Stimulated activated naive CD8-positive, alpha-beta T cell treated with anti-CD3 and anti-CD28 coated beads, Interleukin-15, amount 100 ng/mL, for 72 hours (primary cell): ENCODE data around the gene PHGDH.

Experiments used
- ATAC-seq: fragments of 150-1000 bp; cut with Tn5 transposase; 2 replicates; pipeline ENCODE4 v1.10.0; 2021; ENCODE audit warnings: mild to moderate bottlenecking, moderate library complexity
- DNase-seq, 2 donors: peaks; one replicate each; pipeline ENCODE4 v3.0.0; 2021 to 2022
- H3K27ac Mint-ChIP-seq, 2 donors: one replicate each; pipeline ENCODE4 v1.8.0; 2022; ENCODE audit warnings: mild to moderate bottlenecking in 2 of 2, mixed read lengths in 2 of 2, moderate library complexity in 2 of 2
- H3K27me3 Mint-ChIP-seq: one replicate; pipeline ENCODE4 v1.8.0; 2022; ENCODE audit warnings: mixed read lengths
- H3K4me1 Mint-ChIP-seq: one replicate; pipeline ENCODE4 v1.8.0; 2022; ENCODE audit warnings: mild to moderate bottlenecking, mixed read lengths
- H3K4me3 Mint-ChIP-seq, 2 donors: one replicate each; pipeline ENCODE4 v1.8.0; 2022; ENCODE audit warnings: mild to moderate bottlenecking in 2 of 2, mixed read lengths in 2 of 2, moderate library complexity in 1 of 2
- H3K9me3 Mint-ChIP-seq, 2 donors: one replicate each; pipeline ENCODE4 v1.8.0; 2022; ENCODE audit warnings: mixed read lengths in 2 of 2

Gene PHGDH

DNA sequence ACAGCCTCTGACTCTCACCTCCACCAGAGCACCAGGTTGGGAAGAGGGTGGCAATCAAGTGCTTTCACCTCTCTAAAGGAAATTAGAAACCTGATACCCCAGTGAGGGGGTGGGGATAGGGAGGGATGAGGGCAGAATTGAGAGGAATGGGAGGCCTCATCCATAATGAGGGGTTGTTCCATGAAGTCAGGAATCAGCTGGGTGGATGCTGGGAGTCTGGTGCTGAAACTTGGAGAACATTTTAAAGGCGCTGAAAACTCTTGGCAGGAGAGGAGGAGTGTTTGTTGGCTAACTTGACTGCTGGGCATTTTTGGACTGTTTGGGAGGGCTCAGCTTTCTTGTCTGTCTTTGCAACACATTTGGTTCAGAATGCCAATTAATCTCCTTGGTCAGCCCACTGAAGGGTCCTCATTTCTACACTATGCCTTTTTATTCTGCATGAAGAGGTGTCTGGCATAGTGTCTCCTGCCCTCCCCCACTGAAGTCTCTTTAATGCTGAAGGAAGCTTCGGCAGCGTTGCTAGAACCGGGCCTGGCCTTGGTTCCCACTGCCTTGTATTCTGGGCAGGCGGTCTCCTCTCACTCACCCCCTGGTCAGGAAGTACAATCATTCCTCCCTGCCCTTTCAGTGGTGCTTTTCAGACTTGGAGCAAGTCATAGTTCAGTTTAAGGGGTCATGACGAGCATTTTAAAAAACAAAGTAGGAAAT is 2.2 kb downstream of the PHGDH start:
- Mint-ChIP-seq H3K4me1 (peaks cover 54% of the 10 kb centered on the region), H3K27ac (peak overlapping the region; percentile 100), H3K27me3 (peaks cover 9% of the 10 kb centered on the region), H3K9me3 (no peaks in the 10 kb centered on the region), H3K4me3 (peak overlapping the region; percentile 97 to 99)
- no peak for DNase-seq
- ATAC-seq = no peak

DNA sequence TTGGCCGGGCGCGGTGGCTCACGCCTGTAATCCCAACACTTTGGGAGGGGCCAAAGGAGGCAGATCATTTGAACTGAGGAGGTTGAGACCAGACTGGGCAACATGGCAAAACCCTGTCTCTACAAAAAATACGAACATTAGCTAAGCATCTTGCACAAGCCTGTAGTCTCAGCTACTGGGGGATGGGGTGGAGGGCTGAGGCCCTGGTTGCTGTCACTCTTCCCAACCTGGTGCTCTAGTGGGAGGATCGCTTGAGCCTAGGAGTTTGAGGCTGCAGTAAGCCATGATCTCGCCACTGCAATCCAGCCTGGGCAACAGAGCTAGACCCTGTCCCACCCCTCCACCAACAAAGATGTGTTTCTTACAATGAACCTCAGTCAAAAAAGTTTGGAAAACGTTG is 2.8 kb downstream of the PHGDH start:
- Mint-ChIP-seq H3K27me3 (peaks cover 8% of the 10 kb centered on the region), H3K4me3 (peak overlapping the region; percentile 97 to 99), H3K4me1 (peaks cover 55% of the 10 kb centered on the region), H3K27ac (peak overlapping the region; percentile 100), H3K9me3 (no peaks in the 10 kb centered on the region)
- ATAC-seq (no peak), DNase-seq (no peak)

DNA sequence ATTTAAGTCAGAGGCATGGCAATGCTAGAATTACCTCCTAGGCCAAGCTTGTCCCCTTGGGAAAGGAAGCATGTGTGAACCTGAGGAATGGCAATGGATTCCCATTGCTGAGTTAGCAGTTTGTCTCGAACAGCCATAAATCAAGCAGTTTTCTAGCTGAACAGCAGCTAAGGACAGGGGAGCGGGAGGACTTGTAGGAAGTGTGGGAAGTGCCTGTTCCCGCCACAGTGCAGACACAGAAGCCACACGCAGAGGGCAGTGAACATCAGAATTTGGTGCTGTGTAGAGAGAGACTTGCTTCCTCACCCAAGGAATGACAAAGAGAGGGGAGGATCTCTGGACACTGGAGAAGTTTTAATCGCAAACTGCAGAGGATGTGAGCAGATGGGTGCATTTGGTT is 3.8 kb downstream of the PHGDH start:
- DNase-seq = no peak
- no peak for ATAC-seq
- H3K27ac Mint-ChIP-seq = peak overlapping the region; percentile 74 to 87
- H3K9me3 Mint-ChIP-seq = no peaks in the 10 kb centered on the region
- H3K4me3 Mint-ChIP-seq = peak overlapping the region; percentile 36 to 64
- no peaks in the 10 kb centered on the region for H3K27me3 Mint-ChIP-seq
- H3K4me1 Mint-ChIP-seq = peaks cover 61% of the 10 kb centered on the region

DNA sequence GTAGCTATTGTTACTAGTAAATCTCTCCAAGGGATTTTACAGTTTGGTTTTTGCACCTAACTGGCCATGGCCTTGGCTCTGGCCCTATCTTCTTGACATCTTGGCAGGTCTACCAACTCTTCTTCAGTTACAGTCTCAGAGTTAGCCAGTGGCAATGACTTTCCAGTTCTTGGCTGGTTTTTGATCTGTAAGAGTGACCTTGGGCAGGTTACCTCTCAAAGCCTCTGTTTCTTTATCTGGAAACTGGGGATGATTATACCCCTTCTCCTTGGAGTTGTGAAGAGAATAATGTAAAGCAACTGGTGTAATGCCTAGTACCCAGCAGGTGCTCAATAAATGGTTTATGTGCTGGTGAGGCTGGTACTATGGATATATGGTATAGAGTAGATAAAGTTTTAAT is 6.7 kb downstream of the PHGDH start:
- no peak for ATAC-seq
- no peaks in the 10 kb centered on the region for H3K9me3 Mint-ChIP-seq
- H3K4me1 Mint-ChIP-seq = peaks cover 56% of the 10 kb centered on the region
- no peaks in the 10 kb centered on the region for H3K27me3 Mint-ChIP-seq
- H3K4me3 Mint-ChIP-seq = no peak overlapping the region
- no peak overlapping the region for H3K27ac Mint-ChIP-seq
- no peak for DNase-seq

DNA sequence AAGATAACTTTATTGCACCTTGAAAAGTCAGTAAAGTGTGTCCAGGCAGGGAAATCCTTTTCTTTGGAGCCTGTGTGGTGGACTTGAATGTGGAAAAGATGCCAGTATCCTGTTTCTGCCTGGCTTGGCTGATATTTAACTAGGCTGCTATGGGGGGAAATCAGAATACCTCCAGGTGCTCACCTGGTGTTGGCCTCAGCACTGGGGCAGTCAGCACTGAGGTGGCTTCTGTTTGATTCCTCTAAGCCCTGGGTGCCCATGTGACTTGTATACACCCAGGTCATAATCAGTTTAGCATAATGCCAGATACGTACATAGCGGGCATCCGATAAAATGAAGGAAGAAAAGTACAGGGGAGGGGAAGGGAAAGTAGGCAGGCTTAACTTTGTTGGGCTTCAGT is 7.2 kb downstream of the PHGDH start:
- H3K4me3 Mint-ChIP-seq = no peak overlapping the region
- DNase-seq (no peak), ATAC-seq (no peak)
- H3K27me3 Mint-ChIP-seq = no peaks in the 10 kb centered on the region
- peaks cover 51% of the 10 kb centered on the region for H3K4me1 Mint-ChIP-seq
- H3K27ac Mint-ChIP-seq = no peak overlapping the region
- H3K9me3 Mint-ChIP-seq = no peaks in the 10 kb centered on the region

DNA sequence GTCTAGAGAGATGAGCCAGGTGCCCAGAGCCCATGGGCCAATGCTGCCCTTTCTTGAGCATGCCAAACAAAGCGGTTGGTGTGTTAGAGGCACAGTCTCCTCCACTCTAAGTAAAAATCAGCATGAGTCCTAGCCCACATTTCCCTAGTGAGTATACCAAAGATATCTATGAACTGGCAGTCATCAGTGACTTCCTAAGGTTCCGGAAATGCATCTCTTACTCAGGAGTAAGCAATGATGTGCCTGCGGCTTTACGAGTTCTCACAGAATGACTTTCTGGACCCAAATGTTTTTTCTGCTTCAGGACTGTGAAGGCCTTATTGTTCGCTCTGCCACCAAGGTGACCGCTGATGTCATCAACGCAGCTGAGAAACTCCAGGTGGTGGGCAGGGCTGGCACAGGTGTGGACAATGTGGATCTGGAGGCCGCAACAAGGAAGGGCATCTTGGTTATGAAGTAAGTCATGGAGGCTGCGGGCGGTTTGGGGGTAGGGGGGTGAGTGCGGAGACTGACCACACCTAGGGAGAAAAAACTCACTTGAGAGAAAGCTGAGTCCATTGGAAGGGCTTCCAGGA is 9.2 kb downstream of the PHGDH start:
- DNase-seq = no peak
- Mint-ChIP-seq H3K27me3 (no peaks in the 10 kb centered on the region), H3K4me1 (peaks cover 31% of the 10 kb centered on the region), H3K27ac (no peak overlapping the region), H3K4me3 (no peak overlapping the region), H3K9me3 (no peaks in the 10 kb centered on the region)
- ATAC-seq = no peak

DNA sequence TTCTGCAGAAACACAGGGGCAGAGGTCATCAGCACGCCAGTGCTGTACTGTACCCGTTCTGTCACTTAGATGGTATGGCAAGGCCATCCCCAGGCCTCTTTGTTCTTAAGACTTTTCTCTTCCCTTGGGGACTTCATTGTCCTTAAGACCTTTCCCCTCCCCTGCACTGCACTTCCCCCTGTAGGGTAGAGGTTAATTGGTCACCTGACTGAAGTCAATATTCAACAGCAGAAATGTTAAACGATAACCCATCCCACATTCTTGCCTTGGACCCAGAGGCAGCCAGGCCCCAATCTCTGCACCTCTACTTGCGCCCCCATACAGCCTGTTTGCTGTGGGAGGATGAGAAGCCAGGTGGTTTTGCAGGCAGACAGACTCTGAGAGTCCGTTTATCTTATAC is 10.2 kb downstream of the PHGDH start:
- H3K4me3 Mint-ChIP-seq = no peak overlapping the region
- H3K27me3 Mint-ChIP-seq = no peaks in the 10 kb centered on the region
- no peaks in the 10 kb centered on the region for H3K9me3 Mint-ChIP-seq
- H3K27ac Mint-ChIP-seq = no peak overlapping the region
- peaks cover 24% of the 10 kb centered on the region for H3K4me1 Mint-ChIP-seq
- ATAC-seq = no peak
- no peak for DNase-seq

DNA sequence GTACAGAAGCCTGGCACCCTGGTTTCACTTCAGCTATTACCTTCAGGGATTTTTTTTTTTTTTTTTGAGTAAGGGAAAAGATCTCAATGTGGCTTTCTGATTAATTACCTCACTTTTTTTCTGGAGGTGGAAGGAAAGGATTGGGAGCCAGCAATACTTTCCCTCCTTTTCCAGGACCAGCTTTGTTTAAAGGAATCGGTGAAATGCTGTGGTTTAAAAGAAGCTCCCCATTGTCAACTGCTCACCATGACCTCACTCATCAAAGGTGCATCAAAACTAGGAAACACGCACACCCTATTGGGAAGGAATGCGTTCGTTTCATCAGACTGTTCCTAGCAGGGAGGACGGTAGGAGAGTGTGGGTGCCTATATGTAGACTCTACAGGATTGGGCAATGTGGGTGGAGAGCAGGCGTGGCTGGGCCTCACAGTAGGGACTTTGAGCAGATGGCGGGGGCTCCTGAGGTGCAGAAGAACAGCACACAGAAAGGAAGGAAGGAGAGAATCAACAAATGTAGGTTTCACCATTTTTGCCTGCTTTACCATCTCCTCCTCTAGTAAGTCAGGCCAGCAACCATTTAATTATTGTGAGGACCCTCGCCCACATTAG is 13.0 kb downstream of the PHGDH start:
- H3K4me3 Mint-ChIP-seq = no peak overlapping the region

DNA sequence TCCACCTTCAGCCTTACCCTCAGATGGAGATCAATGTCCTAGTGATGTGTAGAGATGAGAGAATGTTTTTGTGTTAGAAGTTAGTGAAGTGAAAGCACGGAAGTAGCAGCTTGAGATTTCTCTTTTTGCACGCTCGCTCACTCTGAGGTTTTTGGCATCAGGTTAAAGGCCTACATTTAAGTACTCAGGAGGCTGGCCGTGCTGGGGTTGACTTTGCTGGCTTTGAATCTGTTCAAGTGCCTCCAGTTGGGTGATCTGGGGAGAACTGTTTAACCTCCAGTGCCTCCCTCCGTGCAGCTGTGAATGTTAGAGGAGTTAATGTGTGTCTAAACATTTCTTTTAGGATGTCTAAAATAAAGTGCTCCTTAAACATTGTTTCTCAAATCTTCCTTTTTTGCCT is 13.9 kb downstream of the PHGDH start:
- DNase-seq (no peak), ATAC-seq (no peak)
- H3K9me3 Mint-ChIP-seq = no peaks in the 10 kb centered on the region
- H3K4me3 Mint-ChIP-seq = no peak overlapping the region
- no peaks in the 10 kb centered on the region for H3K27me3 Mint-ChIP-seq
- peaks cover under 1% of the 10 kb centered on the region for H3K4me1 Mint-ChIP-seq
- H3K27ac Mint-ChIP-seq = no peak overlapping the region

More for the DNA sequence above, 13.0 kb downstream of the PHGDH start:
- no peaks in the 10 kb centered on the region for H3K27me3 Mint-ChIP-seq
- no peaks in the 10 kb centered on the region for H3K9me3 Mint-ChIP-seq
- DNase-seq (no peak), ATAC-seq (no peak)
- peaks cover 7% of the 10 kb centered on the region for H3K4me1 Mint-ChIP-seq
- H3K27ac Mint-ChIP-seq = no peak overlapping the region

DNA sequence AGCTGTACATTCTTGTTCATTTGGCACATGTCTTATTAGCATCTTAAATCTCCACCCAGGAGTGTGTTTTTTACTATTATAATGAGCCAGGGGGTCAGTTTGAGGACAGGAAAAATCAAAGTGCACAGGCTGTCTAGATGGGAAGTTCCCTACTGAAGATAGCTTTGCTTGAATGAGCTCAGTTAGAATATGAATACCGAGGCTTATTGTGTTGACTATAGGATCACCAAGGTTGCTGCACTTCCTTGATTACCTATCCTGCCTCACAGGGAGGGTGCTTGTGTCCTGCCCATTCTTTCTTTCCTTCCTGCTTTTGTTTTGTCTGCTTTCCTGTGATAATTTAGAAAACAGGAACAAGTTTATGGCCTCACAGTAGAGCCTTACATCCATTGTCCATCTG is 16.3 kb downstream of the PHGDH start:
- Mint-ChIP-seq H3K27ac (no peak overlapping the region), H3K4me1 (no peaks in the 10 kb centered on the region), H3K9me3 (no peaks in the 10 kb centered on the region), H3K27me3 (no peaks in the 10 kb centered on the region), H3K4me3 (no peak overlapping the region)
- ATAC-seq (no peak), DNase-seq (no peak)

DNA sequence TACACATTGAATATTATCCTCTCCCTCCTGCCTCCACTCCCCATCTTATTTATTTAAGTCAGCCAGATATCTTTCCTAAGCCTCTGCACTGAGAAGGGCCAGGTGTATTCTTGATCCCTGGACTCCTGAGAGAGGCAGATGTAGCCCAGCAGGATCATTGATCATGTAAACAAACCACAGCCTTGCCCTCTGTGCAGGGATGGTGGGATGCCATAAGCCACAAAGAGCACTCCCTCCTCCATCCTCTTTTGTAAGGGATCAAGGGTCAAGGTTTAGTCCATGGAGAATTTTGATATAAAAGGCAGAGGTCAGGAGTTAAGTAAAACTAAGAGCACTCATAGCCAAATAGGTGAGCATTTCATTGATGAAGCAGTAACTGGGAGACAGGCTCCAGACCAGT is 17.3 kb downstream of the PHGDH start:
- no peak for DNase-seq
- no peaks in the 10 kb centered on the region for H3K4me1 Mint-ChIP-seq
- no peaks in the 10 kb centered on the region for H3K9me3 Mint-ChIP-seq

DNA sequence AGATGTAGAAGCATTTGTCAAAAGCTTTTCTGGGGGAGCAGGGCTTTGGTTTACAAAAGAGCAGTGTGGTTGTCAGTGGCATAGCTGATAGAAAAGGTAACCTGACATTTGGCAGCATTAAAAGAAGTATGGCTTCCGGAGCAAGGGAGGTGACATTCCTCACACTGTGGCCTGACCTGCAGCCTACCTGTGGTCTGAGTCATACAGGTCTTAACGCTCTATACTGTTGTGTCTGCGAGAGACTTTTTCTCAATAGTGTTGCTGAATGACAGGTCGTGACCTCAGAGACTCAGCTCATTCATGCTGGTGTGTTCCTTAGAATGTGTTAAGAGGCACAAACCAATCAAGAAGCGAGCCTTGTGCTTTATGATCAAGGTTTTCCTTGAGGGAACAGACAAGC is 19.3 kb downstream of the PHGDH start:
- H3K4me3 Mint-ChIP-seq = no peak overlapping the region
- no peak for DNase-seq
- H3K4me1 Mint-ChIP-seq = no peaks in the 10 kb centered on the region
- no peak overlapping the region for H3K27ac Mint-ChIP-seq
- H3K9me3 Mint-ChIP-seq = no peaks in the 10 kb centered on the region
- H3K27me3 Mint-ChIP-seq = no peaks in the 10 kb centered on the region
- ATAC-seq = no peak

More for the DNA sequence above, 17.3 kb downstream of the PHGDH start:
- no peak overlapping the region for H3K4me3 Mint-ChIP-seq
- H3K27ac Mint-ChIP-seq = no peak overlapping the region
- no peak for ATAC-seq
- H3K27me3 Mint-ChIP-seq = no peaks in the 10 kb centered on the region

DNA sequence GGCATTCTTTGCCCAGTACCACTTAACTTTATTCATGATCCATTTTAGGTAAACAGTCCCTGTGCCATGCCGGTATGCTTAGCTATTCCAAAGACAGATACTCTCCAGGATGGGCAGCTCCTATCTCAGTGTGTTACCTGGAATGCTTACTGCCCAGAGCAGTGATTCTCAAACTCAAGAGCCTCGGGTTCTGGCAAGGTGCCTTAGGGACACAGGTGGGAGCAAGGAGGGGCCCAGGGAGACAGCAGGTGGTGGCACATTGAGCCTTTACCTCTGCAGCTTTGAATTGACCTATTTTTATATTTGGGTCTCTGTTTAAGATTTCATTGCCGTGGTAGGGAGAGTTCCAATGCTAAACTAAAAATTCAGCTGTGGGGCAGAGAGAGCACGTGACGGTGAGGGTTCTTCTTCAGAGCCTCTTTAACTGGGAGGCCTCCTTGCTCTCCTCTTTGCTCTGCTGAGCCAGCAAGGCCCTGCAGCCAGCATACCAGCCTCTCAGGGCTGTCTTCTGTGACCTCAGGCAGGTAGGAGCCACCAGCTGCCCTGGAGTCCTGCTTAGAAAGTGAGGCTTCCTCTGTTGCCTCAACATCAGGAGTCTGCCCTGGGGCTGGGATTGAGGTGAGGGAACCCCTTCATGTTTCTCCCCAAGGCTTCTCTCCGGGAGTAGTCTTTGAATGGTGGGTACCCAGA is 20.2 kb downstream of the PHGDH start:
- H3K4me1 Mint-ChIP-seq = no peaks in the 10 kb centered on the region
- H3K4me3 Mint-ChIP-seq = no peak overlapping the region
- no peaks in the 10 kb centered on the region for H3K27me3 Mint-ChIP-seq
- ATAC-seq = no peak
- peak overlapping the region in 1 of 2 donors; percentile 51 for H3K27ac Mint-ChIP-seq
- H3K9me3 Mint-ChIP-seq = no peaks in the 10 kb centered on the region
- no peak for DNase-seq

DNA sequence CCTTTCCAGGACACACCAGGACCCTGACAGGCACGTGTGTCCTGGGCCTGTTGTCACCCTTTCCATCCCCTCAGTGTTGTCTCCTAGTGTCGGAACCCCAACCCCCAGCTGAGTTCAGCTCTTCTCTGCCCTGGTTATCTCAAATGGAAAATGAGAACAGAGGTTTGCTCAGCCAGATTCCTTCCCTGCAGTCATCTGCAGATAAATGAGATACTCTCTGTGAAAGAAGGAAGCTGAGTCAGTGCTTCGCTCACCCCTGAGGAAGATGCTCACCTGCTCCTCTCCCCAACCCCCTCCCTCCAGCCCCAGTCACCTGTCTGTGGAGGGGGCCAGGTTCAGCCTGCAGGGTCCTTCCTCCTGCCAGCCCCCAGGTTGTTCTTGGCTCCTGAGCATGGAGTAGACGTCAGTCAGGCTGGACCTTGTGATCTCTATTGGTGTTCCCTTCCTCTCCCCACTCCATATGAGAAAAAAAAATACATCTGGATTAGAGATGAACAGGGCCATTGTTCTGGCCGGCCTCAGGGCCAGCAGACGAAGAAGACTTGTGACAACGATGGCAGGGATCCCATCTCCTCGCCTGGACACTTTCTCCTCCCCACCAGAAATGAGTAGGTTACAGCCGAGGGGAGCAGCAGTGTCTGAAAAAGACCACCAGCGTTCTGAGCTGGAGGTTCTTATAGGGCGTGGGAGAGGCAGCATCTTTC is 20.9 kb downstream of the PHGDH start:
- no peak overlapping the region for H3K27ac Mint-ChIP-seq
- ATAC-seq = no peak
- H3K9me3 Mint-ChIP-seq = no peaks in the 10 kb centered on the region
- no peak for DNase-seq
- no peak overlapping the region for H3K4me3 Mint-ChIP-seq
- H3K4me1 Mint-ChIP-seq = peaks cover 1% of the 10 kb centered on the region
- no peaks in the 10 kb centered on the region for H3K27me3 Mint-ChIP-seq

DNA sequence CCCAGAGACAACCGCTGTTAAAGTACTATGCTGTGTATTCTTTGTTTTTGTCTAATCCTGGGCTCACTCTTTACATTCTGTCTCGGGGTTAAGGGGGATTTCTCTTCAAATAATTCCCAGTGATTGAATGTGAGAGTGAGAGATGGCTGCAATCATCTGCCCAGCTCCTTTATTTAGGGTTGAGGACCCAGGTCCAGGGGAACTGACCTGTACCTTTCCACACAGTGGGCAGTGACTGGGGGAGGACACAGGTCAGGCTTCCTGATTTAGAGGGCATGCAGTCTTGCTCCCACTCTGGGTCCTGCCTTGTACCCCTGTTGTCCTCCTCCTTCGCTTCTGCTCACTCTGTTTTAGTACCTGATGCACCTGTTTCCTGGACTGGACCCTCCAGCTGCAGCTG is 22.0 kb downstream of the PHGDH start:
- Mint-ChIP-seq H3K4me3 (no peak overlapping the region), H3K4me1 (peaks cover 6% of the 10 kb centered on the region)

More for the DNA sequence above, 22.0 kb downstream of the PHGDH start:
- Mint-ChIP-seq H3K9me3 (no peaks in the 10 kb centered on the region), H3K27ac (peak overlapping the region in 1 of 2 donors; percentile 48), H3K27me3 (no peaks in the 10 kb centered on the region)
- no peak for ATAC-seq
- DNase-seq = no peak
